NCI-H2107 (cell line): Measurements from ENCODE around the gene TAPBPL.

ENCODE experiments used
- DNase-seq: peaks from one replicate; lab custom pipeline; 2025; lab: John Stamatoyannopoulos, UW

Gene TAPBPL

DNA sequence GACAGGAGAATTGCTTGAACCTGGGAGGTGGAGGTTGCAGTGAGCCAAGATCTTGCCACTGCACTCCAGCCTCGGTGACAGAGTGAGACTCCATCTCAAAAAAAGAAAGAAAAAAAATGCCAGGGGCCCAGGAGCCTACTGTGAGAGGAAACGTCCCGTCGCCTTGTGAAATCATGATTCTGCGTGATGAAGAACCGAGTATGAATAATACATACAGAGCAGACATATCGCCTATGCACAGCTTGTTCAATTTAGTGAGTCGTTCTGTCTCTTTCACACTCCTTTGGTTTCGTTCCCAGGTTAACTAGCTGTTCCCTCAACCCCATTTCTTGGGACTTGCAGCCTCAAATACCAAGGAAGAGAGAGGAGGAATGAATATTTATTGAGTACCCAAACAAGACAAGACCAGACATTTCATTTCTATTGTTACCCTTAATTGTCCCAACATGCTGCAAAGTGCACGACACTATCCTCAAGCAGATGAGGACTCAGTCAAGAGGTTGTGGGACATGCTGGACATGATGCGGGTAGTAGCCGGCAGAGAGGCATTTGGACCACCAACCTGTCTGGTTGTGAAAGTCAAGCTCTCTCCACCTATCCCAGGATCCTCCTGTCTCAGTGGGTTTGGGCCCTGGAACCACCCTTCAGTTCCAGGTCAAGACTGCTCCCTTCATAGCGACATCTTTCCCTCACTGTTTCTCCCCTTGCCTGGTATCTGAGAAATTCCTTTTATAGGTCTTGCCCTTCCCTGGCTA is 15.7 kb upstream of the TAPBPL start:
- no peak for DNase-seq

DNA sequence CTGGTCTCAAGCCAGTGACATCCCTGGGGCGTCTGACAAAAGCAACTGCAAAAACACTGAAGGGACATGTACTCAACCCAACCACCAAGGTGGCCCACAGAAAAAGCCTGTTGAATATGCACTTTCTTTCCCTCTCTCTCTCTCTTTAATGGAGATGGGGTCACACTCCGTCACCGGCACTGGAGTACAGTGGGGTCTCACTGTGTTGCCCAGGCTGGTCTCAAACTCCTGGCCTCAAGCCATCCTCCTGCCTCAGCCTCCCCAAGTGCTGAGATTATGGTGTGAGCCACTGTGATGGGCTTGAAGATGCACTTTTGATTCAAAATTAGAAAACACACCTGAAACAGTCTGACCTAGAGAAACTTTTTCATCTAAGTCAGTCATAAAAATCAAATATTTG is 14.3 kb upstream of the TAPBPL start:
- no peak for DNase-seq

GRCh38 chr12:6438345-6438744 is 13.5 kb upstream of the TAPBPL start:
- no peak for DNase-seq

- DNase-seq, result no peak
These were observed 11.5 kb upstream of the TAPBPL start for GRCh38 chr12:6440391-6440790.

GRCh38 chr12:6442836-6443235 is 9.0 kb upstream of the TAPBPL start:
- DNase-seq, result no peak

GRCh38 chr12:6443361-6443983 is 8.4 kb upstream of the TAPBPL start:
- DNase-seq, result no peak

- DNase-seq, result no peak
These were observed 7.8 kb upstream of the TAPBPL start for GRCh38 chr12:6444031-6444430.

GRCh38 chr12:6444704-6445688 is 6.8 kb upstream of the TAPBPL start, which contains the start of gene CD27:
TSS of gene CD27 (plus strand) at chr12:6444955. CDS start at chr12:6445096, 141 bp downstream.
- no peak for DNase-seq

- DNase-seq, result no peak
These were observed 1.6 kb upstream of the TAPBPL start for GRCh38 chr12:6450091-6450868.

- DNase-seq, result no peak
These were observed 934 bp upstream of the TAPBPL start for GRCh38 chr12:6450869-6451347.

DNA sequence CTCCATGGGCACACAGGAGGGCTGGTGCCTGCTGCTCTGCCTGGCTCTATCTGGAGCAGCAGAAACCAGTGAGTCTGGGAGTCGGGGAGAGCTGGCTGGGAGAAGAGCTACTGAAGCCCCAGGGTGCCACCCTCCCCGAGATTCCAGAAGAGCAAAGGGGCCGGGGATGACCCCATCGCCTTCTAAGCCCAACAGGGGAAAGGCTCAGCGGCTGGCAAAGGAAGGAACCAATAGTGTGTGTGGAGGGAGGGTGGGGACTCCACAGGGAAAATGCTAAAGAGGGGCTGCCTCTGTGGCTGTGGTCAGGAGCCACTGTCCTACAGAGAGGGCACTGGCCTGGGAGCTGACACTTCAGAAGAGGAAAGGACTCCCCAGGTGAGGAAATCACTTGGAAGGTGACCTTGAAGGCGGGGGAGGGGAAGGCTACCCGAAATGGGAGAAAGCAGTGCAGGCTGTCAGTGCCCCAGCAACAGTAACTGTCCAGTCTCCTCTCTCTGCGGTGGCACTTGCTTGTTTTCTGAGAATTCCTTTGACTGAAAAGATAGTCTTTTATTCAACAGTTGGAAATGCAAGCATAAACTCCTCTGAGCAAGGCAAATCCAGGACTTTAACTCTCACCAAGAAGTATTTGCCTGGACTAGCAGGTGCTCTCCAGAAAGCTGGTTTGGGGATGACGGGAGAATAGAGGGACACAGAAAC is 552 bp downstream of the TAPBPL start:
- no peak for DNase-seq

- DNase-seq, result no peak
These were observed 1.2 kb downstream of the TAPBPL start for GRCh38 chr12:6452944-6453630.

DNA sequence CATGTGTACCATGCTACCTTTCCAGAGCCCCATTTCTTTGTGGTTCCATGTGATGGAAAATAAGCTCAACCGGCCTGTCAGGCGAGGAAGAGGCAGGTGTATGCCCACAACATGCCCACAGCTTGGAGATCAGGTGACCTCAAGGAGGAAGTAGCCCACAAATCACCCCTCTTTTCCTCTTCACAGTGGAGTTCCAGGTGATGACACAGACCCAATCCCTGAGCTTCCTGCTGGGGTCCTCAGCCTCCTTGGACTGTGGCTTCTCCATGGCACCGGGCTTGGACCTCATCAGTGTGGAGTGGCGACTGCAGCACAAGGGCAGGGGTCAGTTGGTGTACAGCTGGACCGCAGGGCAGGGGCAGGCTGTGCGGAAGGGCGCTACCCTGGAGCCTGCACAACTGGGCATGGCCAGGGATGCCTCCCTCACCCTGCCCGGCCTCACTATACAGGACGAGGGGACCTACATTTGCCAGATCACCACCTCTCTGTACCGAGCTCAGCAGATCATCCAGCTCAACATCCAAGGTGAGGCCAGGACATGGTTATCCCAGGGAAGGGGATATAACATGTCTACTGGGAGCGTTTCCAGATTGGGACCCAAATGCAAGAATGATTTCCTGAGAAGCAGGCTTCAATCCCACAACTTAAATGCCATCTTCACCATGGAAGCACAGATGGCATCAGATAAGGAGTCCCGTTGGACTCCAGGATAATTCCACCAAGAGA is 5.5 kb downstream of the TAPBPL start:
- DNase-seq, result no peak

DNA sequence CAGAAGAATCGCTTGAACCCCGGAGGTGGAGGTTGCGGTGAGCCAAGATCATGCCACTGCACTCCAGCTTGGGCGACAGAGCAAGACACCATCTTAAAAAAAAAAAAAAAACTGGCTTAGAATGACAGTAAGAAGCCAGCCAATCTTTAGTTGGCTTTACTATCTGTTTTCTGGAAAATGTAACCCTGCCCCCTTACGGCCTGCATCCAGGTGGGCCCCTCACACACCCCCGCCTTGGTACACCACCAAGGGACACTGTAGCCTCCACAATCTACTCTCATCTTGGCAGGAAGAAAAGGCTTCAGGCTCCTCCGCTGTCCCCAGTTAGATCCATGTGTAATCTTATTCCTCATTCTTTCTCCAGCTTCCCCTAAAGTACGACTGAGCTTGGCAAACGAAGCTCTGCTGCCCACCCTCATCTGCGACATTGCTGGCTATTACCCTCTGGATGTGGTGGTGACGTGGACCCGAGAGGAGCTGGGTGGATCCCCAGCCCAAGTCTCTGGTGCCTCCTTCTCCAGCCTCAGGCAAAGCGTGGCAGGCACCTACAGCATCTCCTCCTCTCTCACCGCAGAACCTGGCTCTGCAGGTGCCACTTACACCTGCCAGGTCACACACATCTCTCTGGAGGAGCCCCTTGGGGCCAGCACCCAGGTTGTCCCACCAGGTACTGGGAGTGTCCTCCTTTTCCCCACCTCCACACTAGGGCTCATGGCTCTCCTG is 6.6 kb downstream of the TAPBPL start:
- DNase-seq, result peak; percentile 70

- DNase-seq, result peak; percentile 70
These were observed 7.1 kb downstream of the TAPBPL start for GRCh38 chr12:6459004-6459337.

GRCh38 chr12:6460751-6461371 is 9.0 kb downstream of the TAPBPL start:
- DNase-seq, result no peak

DNA sequence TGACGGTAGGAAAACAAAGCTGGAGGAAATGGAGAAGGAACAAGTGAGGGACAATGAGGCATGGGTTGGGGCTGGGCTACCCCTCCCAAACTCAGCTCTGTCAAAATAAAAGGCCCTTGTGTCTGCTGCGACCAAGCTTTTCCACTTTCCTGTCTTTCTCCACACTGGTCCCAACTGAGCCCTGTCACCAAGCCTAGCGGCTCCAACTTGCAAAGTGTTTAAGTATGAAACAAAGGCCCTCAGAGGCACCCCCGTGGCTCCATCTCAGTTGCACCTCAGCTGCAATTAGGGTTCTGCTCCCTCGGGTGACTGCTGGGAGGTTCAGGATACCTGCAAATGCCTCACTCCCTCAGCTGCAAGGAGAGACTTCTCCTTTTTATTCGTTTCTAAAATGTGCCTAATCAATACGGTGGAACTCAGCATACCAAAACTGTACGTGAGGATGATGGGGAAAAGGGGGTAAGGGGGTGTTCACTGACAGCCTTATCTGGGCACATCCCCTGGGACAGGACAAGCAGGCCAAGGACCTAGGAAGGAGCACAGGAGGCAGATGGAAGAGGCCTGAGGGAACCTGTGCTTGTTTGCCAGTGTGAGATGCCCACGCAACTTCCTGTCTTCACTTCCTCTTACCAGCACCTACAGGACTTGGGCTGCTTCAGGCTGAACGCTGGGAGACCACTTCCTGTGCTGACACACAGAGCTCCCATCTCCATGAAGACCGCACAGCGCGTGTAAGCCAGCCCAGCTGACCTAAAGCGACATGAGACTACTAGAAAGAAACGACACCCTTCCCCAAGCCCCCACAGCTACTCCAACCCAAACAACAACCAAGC is 9.8 kb downstream of the TAPBPL start:
- DNase-seq, result no peak
